IPS DF 19.7 (cell line): ENCODE data around the gene ABHD5.

Source experiments
- DNase-seq: peaks from one replicate; pipeline ENCODE4 v3.0.0-alpha.2; 2013; ENCODE audit warnings: low read depth, low spot score

ABHD5 gene

GRCh38 chr3:43718296-43718695 is 27.6 kb downstream of the ABHD5 start:
- DNase-seq: no peak

DNA sequence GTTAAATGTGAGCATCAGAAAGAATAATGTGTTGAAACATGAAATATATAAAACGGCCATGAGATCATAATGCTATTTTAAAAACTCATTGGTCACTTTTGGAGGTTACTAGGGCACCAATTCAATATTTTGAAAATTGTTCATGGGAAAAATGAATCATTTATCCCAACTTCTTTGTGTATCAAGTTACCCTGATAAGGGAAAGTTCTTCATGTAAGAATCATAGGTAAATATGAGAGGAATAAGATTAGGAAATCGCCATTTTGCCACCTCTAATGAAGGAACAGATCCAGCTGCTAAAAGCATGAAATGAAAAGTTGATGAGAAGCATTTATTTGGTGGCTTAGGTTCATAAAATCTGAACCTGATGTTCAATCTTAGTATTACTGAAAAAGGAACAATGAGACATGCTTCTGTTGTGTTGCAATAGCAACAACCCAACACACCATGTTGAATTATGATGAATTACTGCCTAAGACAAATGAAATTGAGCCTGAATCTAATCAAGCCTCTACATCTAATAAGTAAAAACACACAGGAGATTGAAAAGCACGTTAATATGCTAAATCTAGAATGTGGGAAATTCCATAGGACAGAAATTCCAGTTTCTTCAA is 32.5 kb downstream of the ABHD5 start:
- DNase-seq: no peak

DNA sequence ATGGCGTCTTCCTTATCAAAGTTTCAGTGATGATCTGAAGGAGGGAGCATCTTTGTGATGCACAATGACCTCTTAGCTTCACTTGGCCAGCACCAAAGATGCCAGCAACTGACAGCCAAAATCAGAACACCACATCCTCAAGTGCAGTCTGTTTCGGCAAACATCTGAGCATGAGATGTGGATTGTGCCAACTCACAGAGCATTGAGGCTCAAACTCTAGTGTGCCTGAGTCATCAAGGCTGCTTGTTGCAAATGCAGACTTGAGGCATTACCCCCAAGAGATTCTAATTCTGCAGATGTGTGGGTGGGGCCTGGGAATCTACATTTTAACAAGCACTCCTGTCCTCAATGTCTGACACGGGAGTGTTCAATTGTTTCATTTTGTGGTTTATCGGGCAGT is 35.8 kb downstream of the ABHD5 start:
- DNase-seq: no peak

DNA sequence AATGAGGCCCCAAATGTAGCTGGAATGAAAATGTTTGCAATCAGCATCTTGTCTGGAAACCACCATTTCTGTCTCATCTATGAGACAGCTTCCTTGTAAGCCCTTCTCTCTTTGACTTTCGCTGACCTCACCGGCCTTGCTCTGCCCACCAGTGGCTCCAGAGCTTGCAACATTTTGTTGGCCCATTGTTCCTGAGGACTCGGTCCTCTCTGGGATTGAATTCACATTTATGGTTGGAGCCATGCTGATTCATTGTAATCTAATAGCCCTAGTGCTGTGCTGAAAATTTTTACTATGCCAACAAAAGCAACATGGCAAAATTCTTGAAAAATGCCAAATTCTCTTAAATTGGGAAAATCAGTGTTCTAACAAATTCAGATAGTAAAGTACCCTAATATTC is 37.2 kb downstream of the ABHD5 start:
- DNase-seq: no peak

DNA sequence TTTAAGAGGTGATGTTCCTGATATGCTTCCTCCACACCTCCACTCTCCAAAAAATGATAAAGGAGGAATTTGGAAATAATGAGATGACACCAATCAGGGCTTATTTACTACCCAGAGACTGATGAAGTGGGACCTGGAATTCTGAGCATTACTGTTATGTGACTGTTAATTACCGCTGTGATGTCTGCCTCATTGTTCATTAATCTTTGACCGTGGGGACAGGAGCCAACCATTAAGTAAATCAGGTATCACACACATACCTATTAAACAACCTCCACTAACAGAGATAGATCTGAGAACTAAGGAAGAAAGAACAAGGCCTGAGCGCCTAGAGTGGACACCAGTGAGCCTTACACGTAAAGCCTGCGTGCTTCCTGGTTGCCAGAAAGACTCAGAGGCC is 37.7 kb downstream of the ABHD5 start:
- no peak for DNase-seq

GRCh38 chr3:43728947-43729346 is 38.2 kb downstream of the ABHD5 start:
- no peak for DNase-seq

- no peak for DNase-seq
Measured at GRCh38 chr3:43729707-43730414, 39.1 kb downstream of the ABHD5 start.

DNA sequence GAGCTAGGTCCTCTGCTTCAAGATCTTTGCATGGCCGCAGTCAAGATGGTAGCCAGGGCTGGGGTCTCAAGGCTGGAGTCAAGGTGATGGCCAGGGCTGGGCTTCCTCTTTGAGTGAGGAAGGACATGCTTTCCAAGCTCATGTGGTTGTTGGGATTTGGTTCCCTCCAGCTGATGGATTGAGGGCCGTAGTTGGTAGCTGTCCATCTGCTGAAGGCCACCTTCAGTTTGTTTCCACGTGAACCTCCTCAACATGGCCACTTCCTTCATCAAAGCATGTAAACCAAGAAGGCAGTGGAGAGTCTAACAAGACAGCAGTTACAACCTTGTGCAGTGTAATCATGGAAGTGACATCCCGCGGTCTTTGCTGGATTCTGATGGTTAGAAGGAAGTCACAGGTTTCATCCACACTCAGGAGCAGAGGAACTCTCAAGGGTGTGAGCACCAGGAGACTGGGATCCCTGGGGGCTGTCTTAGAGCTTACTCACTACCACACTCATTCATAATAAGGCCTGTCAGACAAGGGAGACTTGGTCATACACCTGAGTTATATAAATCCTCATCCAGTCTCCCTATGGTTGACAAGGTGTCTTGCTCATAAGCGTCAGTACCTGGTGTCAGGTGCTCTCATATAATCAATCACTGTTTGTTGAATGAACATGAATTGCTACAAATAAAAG is 42.1 kb downstream of the ABHD5 start:
- DNase-seq: no peak

GRCh38 chr3:43733459-43734384 is 43.0 kb downstream of the ABHD5 start:
- no peak for DNase-seq

DNA sequence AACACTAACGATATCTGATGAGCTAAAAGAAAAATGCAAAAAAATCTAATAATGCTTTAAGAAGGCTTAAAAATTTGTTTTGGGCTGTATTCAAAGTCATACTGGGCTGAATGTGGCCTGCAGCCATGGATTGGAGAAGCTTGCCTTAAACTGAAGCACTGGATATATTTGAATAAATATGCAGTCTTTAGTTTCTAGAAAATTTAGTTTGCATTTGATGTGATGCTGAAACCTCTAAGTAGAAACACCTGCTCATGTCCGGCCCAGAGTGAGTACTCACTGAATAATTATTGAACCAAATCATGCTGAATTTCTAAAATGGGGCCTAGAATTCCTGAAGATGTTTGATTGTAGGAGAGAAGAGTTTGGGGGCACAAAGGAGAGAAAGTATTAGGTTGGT is 43.9 kb downstream of the ABHD5 start:
- no peak for DNase-seq

DNA sequence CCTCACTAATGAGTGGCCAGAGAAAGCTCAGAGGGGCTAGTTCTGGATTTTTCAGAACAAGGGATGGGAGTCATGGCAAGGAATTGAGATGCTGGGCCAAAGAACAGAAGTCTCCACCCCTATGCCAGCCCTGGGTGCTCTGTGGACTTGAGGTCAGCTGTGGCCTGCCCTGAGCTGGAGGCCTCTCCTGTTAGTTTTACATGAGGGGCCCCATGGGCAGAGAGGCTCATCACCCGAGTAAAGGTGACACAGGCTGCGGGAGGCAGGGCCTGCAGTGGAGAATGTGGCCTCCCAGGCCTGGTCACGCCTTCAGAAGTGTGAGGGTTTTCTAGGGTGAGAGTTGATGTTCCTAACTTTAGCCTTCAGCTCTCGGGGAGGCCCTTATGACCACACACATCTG is 44.9 kb downstream of the ABHD5 start:
- DNase-seq: no peak

DNA sequence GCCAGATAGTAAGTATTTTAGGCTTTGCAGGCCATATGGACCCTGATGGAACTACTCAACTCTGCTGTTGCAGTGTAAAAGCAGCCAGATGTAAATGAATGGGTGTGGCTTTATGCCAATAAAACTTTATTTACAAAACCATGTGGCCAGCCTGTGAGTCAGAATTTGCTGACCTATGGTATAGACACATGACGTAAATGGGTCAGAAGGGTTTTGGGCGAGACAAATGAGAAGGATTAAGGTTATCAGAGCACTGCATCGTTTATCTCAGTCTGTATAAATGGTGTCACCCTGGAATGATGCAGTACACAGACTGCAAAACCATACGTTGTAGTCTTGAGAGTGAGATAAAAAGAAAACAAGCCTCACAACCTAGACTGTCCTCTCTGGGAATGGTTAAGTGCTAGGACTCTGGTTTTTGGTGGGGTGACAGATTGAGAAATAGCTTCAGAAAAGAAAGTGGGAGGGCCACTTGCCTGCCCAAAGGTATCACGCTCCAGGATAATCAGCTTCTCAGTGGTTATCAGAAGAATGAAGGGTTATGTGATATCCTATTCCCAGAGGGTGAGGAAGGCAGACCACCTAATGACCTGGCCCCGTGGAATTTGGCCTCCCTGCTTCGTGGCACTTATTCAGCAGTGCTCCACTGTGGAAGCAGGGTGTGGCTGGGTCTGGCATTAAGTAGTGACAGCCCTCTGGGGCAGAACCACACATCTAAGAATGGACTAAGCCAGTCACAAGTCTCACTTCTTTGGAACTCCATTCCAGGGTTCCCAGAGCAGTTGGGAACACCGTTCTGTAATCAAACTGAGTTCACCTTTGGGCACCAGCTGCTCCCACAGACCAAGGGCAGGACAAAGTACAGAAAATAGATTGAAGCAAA is 46.1 kb downstream of the ABHD5 start:
- DNase-seq: no peak

- no peak for DNase-seq
Measured at GRCh38 chr3:43738305-43738704, 47.6 kb downstream of the ABHD5 start.

DNA sequence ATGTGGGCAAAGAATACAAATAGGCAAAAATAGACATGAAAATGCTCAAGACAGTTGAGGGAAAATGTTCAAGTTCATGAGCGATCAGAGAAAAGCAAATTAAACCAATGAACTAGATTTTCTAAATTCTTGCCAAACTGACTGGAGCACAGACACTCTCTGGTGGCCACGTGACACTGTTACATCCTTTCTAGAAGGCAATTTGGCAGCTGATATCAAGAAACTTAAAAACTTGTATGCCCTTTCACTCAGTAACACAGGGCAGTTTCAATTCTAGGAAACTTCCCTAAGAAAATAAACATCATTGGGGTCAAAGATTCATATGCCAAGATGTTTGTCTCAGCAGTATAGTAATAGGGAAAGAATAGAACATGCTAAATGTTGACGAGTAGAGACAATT is 52.2 kb downstream of the ABHD5 start:
- no peak for DNase-seq

GRCh38 chr3:43747641-43748040 is 56.9 kb downstream of the ABHD5 start:
- no peak for DNase-seq

GRCh38 chr3:43748179-43748578 is 57.4 kb downstream of the ABHD5 start:
- DNase-seq: no peak

DNA sequence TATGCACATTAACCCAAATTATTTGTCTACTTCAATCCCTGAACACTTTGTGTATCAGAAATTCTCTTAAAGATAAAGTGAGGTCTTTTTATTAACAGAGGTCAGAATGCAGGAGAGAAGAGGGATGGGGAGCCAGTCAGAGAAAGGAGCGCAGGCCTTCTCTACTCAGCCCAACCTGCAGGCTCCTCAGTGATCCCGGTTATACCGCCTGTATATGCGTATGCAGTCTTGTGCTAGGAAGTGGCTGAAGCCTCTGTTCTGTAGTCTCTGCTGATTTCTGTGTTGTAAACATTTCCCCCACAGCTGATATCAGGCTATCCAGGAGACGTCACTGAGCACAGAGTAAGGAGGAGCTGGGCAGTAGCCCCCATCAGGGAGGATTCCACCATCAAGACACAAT is 57.9 kb downstream of the ABHD5 start:
- DNase-seq: no peak

DNA sequence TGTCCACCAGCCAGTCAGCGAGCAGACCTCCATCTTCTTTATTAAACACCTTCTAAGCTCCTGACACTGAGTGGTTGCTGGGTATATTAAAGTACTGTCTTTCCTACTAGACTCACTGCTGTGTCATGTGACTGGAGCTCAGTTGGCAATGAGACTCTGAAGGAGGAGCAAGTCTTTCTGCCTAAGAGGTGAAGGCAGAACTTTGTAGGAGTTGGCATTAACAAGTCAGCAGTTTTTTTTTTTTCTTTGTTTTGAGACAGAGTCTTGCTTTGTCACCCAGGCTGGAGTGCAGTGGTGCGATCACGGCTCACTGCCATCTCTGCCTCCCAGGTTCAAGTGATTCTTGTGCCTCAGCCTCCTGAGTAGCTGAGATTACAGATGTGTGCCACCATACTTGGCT is 62.2 kb downstream of the ABHD5 start:
- no peak for DNase-seq

DNA sequence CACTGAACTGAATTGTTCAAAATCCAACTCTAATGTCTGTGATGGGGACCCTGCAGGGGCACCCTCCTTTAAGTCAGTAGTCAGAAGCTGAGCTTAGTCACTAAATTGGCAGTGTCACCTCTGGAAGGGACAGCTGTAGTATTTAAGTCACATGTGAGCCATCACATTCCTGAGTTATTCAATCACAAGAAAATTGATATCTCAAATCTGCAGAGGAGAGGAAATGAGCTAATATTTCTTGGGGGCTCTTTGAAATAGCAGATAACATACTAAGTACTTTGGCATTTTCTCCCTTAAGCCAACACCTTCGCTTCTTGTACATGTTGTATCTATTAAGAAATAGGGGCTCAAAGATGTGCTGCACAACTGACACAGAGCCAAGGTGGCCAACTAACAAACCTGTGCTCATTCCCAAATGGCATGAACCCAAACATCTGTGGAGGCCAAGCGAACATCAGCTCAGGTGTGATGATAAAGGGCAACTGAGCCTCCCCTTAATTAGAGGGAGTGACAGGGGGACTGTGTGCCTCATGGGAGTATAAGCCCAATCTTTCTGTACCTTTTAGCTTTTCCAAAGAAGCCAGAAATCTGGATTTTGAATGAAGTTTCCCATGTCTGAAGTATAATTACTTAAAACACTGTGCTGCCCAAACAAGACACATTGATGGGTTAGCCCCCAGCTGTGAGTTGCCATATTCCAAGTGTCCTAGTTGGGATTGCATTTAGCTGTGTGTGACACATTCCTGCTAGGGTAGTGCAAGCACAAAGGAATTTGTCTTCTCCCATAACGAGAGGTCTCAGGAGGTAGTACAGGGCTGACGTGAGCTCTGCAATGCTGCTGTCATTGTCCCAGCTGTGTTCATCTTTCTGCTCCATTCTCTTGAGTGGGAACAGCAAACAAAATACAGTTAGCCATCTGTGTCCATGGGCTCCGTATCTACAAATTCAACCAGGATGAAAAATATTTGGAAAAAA is 63.3 kb downstream of the ABHD5 start:
- no peak for DNase-seq
